Lower leg skin (tissue), 4 donors: ENCODE results near the gene LIPH. TPM values are rescaled to one million over a fixed set of nuclear protein-coding genes. Genes with fewer than 3 reads are reported as not detected.

Experiments
- DNase-seq, 2 donors: peaks; one replicate each; pipeline ENCODE4 v3.0.0-alpha.2; 2019; ENCODE audit warnings: low spot score in 2 of 2
- H3K4me3 ChIP-seq: fragments of 200-600 bp; sonication (generic); 2 replicates; pipeline ENCODE4 v1.5.1; 2017; ENCODE audit warnings: mild to moderate bottlenecking, low read depth; ENCODE audit not compliant: poor library complexity, severe bottlenecking
- POLR2A ChIP-seq, 2 donors: fragments of 450-650 bp; IDR thresholded peaks; one replicate each; pipeline ENCODE4 v1.6.1; 2016 to 2017; ENCODE audit warnings: antibody characterized with exemption in 2 of 2, mild to moderate bottlenecking in 1 of 2, moderate library complexity in 1 of 2
- WGBS, 2 donors: methylation state at CpG; one replicate each; pipeline ENCODE4 v1.1.5; 2018; 5-methylcytosine and 5-hydroxymethylcytosine counted together
- intact Hi-C: fragments of 100-400 bp; cut with DNase I; formaldehyde crosslinking; loops from one replicate; pipeline ENCODE4 v1.15.0; 2023; ENCODE audit warnings: low total_unique reads
- total RNA-seq, 4 donors: library from RNA; depleted of rRNA; stranded (reverse); fragments of >200 nt; gene quantifications; one replicate each; pipeline ENCODE4 v1.1.0, GENCODE V29; 2016
- TF ChIP-seq, protein P1 (sequence below), 3 donors: fragments of 450-650 bp; IDR thresholded peaks; one replicate each; pipeline ENCODE4 v1.5.1; 2016; ENCODE audit warnings: antibody characterized with exemption in 3 of 3, mild to moderate bottlenecking in 3 of 3, moderate library complexity in 2 of 3

LIPH gene
- total RNA-seq, 4 donors from 2014 or later: 8.2 to 22.8 (median 17.0) TPM

DNA sequence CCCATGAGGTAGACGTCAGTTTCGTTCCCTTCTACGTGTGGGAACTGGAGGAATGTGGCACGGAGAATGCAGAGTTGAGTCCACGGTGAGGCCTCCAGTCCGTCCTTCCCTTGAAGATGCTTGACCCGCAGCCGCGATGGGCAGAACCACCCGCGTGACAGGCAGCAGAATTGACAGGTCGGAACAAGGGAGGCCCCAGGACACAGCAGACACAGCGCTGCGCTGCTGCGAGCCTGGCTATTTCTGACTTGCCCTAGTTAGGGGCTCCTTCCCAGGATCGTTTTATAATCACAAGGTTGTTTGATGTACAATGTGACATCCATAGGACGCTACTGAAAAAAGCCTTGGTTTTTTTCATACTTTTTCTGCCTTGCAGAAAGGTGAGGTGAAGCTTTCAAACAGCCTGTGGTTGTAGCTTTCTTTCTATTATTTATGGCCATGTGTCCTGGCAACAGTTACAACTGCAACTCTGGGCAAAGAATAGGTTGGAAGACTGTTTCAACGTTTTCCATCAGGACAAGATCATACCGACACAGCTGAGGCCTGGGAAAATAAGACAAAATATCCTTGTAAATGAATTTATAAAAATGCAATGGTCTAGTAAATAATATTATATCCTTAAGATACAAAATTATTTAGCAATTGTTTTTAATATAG is 43.9 kb downstream of the LIPH start:
- intact Hi-C loops: no loop called here
- WGBS, 2 donors: 58 to 62% methylated on average over 19 of the region's 19 CpGs
- DNase-seq: no peak

DNA sequence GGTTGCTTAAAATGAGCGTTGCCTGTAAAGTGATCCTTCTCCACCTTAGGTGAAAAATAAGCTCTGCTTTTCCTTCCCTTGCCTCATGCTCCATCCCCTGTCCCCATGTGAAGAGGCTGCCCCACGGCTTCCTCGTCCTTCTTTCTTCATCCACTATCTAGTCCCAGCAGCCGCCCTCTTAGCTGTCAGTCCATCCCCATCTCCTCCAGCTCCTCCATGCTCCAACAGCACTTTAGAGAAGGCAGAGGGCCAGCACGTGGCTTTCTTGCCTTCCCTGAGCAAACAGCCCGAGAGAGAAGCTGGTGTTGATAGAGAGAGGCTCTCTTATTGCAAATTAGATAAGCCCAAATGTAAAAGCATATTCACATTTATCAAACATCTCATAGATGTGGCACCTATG is 44.5 kb downstream of the LIPH start:
- DNase-seq: no peak
- TF ChIP-seq, protein P1, sequence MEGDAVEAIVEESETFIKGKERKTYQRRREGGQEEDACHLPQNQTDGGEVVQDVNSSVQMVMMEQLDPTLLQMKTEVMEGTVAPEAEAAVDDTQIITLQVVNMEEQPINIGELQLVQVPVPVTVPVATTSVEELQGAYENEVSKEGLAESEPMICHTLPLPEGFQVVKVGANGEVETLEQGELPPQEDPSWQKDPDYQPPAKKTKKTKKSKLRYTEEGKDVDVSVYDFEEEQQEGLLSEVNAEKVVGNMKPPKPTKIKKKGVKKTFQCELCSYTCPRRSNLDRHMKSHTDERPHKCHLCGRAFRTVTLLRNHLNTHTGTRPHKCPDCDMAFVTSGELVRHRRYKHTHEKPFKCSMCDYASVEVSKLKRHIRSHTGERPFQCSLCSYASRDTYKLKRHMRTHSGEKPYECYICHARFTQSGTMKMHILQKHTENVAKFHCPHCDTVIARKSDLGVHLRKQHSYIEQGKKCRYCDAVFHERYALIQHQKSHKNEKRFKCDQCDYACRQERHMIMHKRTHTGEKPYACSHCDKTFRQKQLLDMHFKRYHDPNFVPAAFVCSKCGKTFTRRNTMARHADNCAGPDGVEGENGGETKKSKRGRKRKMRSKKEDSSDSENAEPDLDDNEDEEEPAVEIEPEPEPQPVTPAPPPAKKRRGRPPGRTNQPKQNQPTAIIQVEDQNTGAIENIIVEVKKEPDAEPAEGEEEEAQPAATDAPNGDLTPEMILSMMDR (IDR thresholded peaks at IDR 0.05): no peak
- TF ChIP-seq POLR2A (IDR thresholded peaks at IDR 0.05): no peak
- intact Hi-C loops: no loop called here
- H3K4me3 ChIP-seq: no peak overlapping the region
- WGBS, 2 donors: 67 to 78% methylated on average over 6 of the region's 6 CpGs

More for the DNA sequence above, 43.9 kb downstream of the LIPH start:
- TF ChIP-seq, protein P1 (IDR thresholded peaks at IDR 0.05): no peak
- TF ChIP-seq POLR2A (IDR thresholded peaks at IDR 0.05): no peak
- no peak overlapping the region for H3K4me3 ChIP-seq

DNA sequence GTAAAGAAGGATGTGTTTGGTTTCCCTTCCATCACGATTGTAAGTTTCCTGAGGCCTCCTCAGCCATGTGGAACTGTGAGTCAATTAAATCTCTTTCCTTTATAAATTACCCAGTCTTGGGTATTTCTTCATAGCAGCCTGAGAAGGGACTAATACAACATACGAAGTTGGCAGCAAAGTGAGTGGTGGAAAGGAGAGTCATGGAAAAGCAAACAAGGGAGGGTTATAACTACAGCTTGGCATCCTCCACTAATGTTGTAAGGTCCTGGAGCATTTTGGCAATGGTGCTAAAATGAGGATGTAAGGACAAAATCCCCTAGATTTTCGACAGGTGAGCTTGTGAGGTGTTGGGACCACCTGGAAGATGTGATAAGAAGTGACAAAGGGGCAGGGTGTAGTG is 47.8 kb downstream of the LIPH start:
- no peak for DNase-seq
- WGBS, 2 donors: 43 to 61% methylated on average over 3 of the region's 3 CpGs
- TF ChIP-seq POLR2A (IDR thresholded peaks at IDR 0.05): no peak
- TF ChIP-seq, protein P1 (IDR thresholded peaks at IDR 0.05): no peak
- intact Hi-C loops: no loop called here
- no peak overlapping the region for H3K4me3 ChIP-seq

DNA sequence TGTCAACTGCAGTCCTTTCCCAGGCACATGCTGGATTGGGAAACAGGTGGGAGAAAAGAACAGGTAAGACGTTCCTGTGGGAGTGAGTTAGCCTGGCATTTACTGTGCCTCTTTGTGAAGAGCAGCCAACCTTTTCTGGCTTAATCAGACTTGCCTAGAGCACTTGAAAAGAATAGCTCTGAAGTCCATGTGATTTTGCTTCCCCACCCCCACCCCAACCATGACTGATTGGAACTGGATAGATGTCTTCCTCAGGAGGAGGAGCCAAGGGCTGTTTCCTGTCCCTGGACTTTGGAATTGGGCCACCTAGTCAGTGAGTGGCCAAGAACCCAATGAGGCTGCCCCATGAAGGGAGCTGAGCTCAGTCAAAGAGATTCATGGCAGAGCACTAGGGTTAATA is 48.9 kb downstream of the LIPH start:
- no peak for TF ChIP-seq POLR2A (IDR thresholded peaks at IDR 0.05)
- TF ChIP-seq, protein P1 (IDR thresholded peaks at IDR 0.05): no peak
- DNase-seq: no peak
- intact Hi-C loops: no loop called here
- 46 to 50% methylated on average over 1 of the region's 1 CpG for whole genome bisulfite sequencing, 2 donors
- H3K4me3 ChIP-seq: no peak overlapping the region

DNA sequence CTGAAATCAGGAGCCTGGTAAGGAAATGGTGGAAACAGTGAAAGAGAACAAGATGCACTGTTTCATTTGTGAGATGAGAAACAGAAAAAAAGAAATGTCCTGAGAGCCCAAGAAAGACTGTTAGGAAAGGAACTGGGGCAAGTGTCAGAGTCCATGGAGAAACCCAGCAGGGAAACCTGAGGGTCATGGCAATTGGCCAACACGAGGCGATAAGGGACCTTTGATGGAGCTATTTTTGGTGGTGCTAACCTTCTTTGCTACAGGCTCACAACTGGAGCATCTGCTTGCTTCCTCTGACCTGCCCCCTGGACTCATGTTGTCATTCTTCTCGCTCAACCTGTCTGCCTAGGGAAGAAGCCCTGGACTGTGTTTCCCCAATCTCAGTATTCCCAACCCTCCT is 49.4 kb downstream of the LIPH start:
- intact Hi-C loops: no loop called here
- no peak for DNase-seq
- H3K4me3 ChIP-seq: no peak overlapping the region
- no peak for TF ChIP-seq POLR2A (IDR thresholded peaks at IDR 0.05)
- TF ChIP-seq, protein P1 (IDR thresholded peaks at IDR 0.05): no peak
- 76 to 78% methylated on average over 3 of the region's 3 CpGs for WGBS, 2 donors
